Hematopoietic multipotent progenitor cell treated with erythropoietin and hydrocortisone succinate and interleukin-3 and kit ligand, for 8 days (in vitro differentiated cells): Measurements from ENCODE around the gene HTR7.
"Not testable (repeated sequence)": the region's sequence is repeated elsewhere in the genome, so short reads cannot be mapped to it uniquely, and the experiment has no call there.

ENCODE experiments used
- DNase-seq: peaks from one replicate; pipeline ENCODE4 v3.0.0-alpha.2; 2015

The HTR7 gene

DNA sequence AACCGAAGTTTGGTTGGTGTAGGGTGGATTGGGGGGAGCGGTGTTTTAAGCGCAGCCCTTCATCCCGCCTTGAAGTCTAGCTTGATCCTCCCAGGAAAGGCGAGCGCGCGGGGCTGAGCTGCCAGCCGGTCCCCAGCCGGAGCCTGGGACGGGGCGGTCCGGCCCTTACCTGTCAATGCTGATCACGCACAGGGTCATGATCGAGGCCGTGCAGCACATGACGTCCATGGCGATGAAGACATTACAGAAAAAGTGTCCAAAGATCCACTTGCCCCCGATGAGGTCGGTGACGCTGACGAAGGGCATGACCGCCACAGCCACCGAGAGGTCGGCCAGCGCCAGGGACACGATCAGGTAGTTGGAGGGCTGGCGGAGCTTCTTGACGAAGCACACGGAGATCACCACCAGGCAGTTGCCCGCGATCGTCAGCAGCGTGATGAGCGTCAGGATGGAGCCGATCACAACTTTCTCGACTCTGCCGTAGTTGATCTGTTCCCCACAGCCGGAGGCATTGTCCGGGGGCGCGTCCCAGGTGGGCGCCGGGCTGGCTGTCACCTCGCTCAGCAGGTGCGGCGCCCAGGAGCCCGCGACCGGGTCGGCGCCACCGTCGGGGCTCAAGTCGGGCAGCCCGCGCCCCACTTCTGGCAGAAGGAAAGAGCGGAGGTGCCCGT lies 740 bp downstream of the HTR7 start:
- DNase-seq: no peak

DNA sequence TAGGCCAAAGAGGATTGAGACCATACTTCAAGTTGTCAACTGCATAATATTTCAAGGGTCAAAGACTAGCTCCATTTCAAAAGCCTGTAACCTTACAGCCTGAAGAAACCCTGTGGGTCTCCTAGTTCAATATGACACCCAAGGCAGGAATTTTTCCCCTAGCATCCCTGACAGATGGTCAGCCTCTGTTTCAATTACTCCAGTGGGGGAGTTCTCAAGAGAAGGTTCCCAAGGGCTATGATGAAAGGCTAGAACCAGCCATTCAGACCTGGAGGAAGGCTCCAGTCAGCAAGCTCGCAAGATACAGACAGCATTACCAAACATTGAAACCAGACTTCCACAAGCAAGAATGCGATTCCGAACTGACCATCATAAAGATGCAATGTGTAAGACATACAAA lies 1.6 kb downstream of the HTR7 start:
- no peak for DNase-seq

DNA sequence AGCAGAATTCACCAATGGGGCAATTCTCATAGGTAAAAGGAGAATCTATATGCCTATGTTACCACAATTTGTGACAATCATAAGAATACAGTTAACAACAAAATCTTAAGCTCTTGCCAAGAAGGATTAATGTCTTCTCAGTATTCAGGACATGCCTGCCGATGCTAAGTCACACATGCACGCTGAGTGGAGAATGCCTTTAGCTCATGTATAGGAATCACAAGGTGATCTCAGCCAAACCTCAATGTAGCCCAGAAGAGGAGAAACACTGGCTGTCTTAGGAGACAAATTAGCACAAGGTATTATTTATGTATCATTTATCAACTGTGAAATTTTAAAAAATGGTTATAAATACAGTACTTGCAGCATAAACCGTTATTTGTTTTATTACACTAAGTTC lies 2.7 kb downstream of the HTR7 start:
- no peak for DNase-seq

DNA sequence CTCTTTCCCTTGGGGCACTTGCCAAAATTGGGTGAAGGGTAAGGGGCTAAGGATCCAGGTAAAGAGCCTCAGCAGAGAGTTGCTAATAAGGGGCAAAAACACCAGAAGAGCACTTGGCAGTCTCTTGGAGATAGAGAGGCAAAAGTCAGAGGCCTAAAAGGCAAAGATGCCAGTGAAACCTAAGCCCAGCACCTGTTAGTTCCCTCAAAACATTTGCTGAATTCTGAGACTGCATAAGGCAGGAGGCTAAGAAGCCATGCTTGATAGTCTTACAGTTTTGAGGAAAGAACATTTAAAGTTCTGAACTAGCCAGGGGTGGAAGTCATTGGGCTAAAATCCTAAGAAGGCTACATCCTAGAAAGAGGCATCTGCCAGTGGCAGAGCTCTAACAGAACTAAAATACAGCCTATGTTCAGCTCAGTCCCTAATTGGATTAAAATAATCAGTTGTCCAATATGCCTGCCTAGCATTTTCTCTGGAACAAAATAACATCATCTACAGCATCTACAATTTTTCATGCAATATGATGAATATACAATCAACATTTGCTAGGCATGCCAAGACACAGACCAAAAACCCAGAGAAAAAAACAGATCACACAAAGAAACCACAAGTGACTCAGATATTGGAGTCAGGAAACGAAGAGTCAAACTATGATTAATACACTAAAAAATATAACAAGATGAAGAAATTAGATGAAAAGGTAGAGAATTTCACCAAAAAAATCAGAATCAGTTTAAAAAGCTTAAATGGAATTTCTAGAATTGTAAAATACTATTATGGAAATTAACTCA lies 7.7 kb downstream of the HTR7 start:
- DNase-seq: no peak

DNA sequence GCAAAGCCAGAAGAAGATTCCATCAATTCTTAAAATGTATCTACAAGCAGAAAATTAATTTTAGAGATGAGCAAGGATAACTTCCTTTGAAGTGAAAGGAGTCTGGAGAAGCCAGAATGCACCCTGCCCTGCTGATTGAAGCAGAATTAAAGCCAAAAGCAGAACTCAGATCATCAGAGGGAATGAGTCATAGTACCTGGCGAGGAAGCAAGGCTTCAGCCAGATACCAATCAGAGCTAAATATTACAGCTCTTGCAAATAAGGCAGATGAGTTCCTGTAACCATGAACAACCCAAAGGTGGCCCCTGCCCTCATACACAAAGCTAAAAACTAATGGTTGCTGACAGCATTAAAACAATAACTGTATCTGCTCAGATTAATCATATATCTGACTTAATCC lies 10.4 kb downstream of the HTR7 start:
- no peak for DNase-seq

DNA sequence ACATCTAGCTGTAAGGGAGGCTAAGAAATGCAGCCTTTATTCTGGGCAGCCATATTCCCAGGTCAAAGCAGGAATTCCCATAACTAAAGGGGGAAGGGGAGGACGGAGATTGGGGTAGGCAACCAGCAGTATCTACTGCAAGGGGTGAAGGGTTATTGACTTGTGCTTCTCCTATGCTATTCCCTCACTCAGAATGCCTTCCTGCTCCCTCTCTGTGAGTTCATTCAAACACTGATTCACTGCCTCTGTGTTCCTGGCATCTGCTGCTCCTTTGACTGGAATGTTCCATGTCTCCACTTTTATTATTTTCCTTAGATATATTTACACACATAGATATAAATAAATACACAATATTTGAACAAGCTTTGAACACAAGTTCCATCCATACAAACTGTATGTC lies 11.1 kb downstream of the HTR7 start:
- DNase-seq: no peak

DNA sequence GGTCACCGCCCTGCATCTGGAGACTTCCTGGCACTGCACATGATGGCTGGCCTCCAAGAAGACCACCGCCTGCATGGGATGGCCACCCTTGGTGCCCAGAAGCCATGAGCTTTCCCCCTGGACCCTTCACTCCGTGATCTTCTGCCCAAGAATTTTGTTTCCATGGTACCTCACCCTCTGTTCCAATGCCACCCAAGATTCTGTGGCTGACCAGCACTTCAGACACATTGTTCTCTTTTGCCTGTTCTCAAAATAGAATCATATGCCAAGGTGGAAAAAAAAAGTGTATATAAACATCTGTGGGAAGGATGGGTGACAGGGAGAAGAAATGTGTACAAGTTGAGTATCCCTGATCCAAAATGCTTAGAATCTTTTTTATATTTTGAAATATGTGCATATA lies 12.1 kb downstream of the HTR7 start:
- no peak for DNase-seq

DNA sequence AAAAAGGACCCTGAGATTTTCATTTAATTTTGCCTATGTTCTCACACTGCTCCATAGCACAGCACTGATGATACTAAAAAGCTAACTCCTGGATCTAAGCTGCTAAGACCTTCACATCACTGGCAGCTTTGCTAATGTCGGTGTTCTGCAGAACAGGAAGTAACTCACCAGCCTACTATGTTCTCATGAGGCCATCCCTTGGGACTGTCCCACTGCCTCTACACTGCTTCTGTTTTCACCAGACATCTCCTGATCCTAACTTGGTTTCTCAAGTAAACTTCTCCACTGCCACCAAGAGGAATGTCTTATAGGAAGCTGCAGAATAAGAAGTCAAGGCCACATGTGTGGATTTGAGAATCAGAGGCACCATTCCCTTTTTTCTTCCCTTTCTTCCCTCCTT lies 15.1 kb downstream of the HTR7 start:
- DNase-seq: no peak

DNA sequence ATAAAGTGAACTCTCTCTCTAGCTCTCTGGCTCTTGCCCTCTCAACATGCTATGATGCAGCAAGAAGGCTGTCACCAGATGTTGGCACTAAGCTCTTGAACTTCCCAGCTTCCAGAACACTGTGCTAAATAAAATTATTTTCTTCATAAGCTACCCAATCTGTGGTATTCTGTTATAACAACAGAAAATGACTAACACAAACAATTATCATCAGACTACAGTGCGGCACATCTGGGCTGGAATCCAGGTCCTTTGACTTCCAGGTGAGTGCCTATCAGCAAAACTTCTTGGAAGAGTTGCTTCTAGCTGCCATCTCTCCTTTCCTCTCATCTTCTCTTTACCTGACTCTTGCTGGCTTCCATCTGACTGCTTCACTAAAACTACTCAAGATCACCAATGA lies 20.4 kb downstream of the HTR7 start:
- DNase-seq: no peak

DNA sequence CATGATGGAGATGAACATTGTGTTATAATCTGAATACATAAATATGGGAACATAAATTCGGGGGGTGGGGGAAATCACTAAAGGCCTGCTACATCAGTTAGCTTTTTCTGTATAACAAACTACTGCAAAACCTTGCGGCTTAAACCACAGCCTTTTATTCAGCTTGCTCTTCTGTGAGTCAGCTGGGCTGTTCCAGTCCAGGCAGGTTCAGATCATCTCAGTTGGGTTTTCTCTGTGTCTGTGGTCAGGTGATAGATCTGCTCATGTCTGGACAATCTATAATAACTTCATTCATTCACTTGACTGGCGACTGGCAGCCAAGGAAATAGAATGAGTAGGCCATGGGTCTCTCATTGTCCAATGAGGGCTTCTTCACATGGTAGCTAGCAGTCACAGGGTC lies 23.5 kb downstream of the HTR7 start:
- no peak for DNase-seq

DNA sequence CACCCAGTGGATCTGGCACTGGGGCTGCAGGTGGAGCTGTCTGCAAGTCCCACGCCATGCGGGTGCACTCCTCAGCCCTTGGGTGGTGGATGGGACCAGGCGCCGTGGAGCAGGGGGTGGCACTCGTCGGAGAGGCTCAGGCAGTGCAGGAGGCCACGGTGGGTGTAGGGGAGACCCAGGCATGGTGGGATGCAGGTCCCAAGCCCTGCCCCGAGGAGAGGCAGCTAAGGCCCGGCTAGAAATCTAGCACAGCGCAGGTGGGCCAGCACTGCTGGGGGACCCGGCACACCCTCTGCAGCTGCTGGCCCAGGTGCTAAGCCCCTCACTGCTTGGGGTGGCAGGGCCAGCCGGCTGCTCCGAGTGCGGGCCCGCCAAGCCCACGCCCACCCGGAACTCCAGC lies 25.7 kb downstream of the HTR7 start:
- no peak for DNase-seq

DNA sequence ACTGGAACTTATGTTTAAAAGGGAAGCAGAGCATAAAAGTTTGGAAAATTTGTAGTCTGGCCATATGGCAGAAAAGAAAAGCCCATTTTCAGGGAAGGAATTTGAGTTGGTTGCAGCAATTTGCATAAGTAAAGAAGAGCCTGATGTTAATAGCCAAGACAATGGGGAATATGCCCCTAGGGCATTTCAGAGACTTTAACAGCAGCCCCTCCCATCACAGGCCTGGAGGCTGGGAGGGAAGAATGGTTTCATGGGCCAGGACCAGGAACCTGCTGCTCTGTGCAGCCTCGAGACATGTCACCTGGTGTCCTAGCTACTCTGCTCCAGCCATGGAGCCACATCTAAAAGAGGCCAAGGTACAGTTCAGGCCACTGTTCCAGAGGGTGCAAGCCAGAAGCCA lies 35.3 kb downstream of the HTR7 start:
- DNase-seq: no peak

DNA sequence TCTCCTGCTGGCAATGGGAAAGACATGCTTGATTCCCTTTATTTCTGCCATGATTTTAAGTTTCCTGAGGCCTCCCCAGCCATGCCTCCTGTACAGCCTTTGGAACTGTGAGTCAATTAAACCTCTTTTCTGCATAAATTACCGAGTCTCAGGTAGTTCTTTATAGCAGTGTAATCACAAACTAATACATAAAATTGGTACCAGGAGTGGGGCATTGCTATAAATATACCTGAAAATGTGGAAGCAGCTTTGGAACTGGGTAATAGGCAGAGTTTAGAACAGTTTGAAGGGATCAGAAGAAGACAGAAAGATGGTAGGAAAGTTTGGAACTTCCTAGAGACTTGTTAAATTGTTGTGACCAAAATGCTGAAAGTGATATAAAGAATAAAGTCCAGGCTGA lies 36.0 kb downstream of the HTR7 start:
- DNase-seq: not testable (repeated sequence)

DNA sequence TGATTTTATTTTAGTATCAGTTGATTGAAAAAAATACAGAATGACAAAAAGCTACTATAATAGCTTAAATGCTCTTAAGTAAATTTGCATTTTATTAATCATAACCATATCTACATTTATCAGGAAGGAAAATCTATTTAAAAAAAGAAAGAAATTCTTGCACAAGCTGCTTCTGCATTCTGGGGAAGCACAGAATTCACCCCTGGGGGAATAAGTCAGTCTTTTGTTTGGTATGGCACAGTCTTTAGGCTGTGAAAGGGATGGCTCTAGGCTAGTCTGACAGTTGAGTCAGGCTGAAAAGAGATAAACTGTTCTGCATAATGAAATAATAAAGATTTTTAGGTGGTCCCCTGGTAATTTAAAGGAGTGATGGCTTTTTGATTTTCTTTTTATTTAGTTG lies 37.9 kb downstream of the HTR7 start:
- DNase-seq: no peak

DNA sequence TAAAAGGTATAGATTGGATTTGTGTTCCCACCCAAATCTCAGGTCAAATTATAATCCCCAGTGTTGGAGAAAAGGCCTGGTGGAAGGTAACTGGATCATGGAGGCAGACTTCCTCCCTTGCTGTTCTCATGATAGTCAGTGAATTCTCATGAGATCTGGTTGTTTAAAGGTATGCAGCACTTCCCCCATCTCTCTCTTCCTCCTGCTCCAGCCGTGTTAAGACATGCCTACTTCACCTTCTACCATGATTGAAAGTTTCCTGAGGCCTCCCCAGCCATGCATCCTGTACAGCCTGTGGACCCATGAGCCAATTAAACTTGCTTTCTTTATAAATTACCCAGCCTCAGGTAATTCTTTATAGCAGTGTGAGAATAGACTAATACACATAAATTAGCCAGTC lies 39.1 kb downstream of the HTR7 start:
- no peak for DNase-seq

DNA sequence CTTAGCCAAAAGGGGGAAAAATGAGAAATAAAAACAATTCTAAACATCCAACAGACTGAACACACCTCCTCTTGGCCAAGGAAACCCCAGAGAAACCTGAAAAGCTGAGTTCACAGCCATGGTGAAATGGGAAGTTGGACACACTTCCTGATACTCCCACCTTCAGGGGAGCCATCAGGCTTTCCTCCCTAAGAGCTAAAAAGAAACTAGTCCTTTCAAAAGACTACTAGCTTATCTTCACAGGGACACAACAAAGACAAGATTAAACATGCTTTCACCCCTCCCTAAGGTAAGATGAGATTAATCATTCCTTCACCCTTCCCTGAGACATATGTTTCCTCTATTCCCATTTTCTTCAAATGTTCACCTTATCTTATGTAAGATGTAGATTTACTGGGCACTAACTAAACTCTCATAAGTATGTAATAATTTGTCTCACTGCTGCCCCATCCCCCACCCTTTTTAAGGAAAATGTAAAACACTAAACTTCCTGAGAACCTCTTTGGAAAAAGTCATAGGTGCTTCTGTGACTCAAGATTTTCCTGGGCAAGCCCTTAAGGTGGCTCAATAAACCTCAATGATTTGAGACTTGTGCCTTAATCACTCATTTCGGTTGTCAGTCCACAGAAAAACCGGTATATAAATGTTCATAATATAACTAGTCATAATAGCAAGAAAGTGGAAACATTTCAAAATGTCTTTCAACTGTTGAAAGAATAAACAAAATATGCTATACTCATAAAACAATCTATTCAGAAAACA lies 40.5 kb downstream of the HTR7 start:
- no peak for DNase-seq

DNA sequence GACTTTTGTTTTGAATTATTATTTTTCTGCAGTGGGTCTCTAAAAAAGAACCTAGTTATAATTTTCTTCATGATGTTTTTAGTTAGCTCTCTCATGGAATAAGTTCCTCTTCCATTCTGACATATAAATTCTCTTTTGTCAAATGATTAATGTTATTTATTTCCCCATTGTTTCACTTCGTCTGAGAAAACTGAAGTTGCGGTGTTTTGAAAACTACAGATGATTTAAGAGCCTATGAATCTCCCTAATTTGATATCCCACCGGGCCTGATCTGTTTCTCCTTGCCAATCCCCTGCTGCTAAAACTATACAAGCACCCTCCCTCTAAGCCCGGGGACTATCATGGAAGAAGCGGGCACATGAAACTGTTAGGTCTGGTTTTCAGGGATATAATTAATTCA lies 41.4 kb downstream of the HTR7 start:
- no peak for DNase-seq

DNA sequence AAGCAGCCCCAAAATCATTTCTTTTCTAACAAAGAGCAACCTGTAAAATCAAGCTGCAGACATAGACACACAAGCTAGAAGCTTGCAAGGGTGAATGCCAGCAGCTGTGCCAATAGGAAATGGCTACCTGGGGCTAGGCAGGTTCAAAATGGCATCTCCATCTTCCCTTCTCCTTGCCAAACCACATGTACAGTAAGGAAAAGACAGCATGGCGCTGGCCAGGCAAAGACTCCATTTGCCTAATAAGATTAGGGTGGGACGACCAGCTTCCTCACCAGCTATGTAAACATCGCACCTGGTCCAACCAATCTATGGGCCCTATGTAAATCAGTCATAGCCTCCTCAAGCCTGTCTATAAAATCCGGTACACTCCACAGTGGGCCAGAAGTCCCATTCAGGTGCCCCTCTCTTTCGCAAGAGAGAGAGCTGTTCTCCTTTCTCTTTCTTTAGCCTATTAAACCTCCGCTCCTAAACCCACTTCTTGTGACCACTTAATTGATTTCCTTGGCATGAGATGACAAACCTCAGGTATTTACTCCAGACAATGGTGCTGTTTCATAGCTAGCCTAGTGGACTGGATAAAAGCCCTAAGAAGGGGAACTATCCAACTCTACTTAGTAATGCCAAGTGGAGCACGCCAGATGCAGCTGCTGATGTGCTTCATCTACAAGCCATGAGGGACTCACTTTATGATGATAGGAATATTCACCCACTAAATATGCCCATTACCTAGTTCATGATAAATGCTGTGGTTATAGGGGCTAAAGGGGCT lies 44.1 kb downstream of the HTR7 start:
- DNase-seq: no peak

DNA sequence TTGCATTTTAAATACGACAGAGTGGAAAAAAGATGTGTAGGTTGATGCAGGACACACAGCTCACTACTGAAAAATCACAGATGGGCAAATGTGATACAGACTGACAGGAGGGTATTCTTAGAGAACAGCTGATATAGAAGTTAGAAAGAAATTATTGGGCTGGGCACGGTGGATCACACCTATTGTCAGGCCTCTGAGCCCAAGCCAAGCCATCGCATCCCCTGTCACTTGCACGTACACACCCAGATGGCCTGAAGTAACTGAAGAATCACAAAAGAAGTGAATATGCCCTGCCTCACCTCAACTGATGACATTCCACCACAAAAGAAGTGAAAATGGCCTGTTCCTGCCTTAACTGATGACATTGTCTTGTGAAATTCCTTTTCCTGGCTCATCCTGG lies 50.7 kb downstream of the HTR7 start:
- not testable (repeated sequence) for DNase-seq

DNA sequence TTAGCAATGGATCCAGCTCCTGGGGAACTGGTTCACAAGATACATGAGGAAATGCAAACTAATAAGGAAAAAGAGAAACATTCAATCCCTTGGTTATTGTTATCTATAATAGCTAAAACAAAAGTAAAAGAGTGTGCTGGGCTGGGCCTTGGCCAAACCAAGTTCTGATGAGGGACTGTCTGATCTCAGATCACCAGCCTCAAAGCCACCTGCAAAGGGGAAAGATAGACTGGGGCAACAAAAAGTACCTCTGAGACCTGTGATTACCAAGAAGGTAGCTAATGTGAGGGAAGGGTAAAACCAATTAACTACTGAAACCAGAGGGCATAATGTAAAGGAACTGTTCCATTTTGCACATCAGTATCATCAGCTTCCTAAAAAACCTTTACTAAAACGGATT lies 51.2 kb downstream of the HTR7 start:
- no peak for DNase-seq

DNA sequence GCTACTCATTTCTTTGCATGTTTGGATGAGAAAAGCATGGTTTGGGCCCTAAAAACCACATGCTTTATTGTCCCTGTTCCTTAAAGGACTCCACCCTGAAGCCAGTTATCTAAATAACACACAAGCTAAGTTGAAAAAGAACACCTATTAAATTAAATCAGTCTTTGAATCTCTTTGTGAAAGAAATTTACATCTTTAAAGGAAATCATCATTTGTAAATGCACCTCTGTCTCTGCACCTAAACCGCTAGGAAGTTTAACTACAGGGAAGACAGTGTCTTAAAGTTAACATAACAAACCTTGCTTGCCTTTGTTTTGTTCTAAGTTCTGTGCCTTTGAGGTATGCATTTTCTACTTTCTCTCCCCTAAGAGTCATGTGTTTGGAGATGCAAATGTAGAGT lies 52.6 kb downstream of the HTR7 start:
- DNase-seq: no peak

DNA sequence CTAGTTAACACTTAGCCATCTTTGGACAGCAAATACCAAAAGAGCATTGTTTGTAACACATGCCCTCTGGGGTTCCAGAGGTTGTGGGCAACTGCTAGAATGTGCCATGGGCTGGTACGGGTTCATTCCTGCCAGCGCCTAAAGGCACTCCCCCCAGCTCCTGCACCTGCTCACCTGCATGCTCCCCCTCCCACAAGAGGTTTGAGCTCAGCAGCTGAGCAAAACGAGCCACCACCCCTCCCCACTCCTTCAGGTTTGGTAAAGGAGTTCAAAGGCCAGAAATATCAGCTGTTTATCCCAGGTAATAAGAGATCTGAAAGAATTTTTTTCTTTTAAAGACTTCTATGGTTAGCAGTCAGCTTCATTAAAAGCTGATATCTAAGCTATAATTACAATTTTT lies 53.5 kb downstream of the HTR7 start:
- no peak for DNase-seq

DNA sequence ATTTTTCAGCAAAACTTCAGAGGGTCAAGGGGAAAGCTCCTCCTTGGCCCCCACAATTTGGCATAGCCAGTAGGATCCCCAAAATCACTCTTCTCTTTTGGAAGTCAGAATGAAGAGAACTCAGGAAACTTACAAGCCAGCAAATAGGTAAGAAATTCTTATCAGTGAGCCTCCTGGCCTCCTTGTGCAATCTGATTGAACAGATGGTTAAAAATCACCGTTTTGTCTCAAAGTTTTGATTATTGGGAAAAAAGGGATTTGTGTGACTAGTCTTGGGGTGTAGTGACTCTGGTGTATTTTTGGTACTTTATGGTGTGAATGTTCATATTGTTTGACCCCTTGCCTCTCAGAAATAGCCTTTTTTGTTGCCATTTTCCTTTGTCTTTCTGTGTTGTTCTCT lies 56.2 kb downstream of the HTR7 start:
- no peak for DNase-seq
